Measurements from ENCODE around the gene KCTD21.

DNA sequence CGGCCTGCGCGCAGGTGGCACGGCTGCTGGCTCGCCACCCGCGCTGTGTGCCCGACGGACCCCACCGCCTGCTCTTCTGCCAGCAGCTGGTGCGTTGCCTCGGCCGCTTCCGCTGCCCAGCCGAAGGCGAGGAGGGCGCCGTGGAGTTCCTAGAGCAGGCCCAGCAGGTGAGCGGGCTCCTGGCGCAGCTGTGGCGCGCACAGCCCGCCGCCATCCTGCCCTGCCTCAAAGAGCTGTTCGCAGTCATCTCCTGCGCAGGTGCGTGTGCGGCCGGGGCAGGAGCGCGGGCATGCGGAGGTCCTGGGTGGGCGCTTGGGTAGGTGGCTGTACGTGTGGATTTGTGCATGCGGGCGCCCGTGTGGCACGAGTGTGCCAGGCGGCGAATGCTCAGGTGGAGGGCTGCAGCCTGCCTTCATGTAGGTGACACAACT, 8.2 kb upstream of the KCTD21 start:
- TF ChIP-seq ARNT (IDR thresholded peaks at IDR 0.05) (no peak), FOXA1 (IDR thresholded peaks at IDR 0.05) (no peak), SP1 (IDR thresholded peaks at IDR 0.05) (no peak), SUZ12 (IDR thresholded peaks at IDR 0.05) (no peak), BHLHE40 (IDR thresholded peaks at IDR 0.05; ENCODE audit: borderline replicate concordance) (no peak), TARDBP (IDR thresholded peaks at IDR 0.05) (no peak), FOXK2 (IDR thresholded peaks at IDR 0.05) (no peak), NFRKB (IDR thresholded peaks at IDR 0.05) (no peak)

Data from HEK293T (cell line).